COLO668 (cell line): Measurements from ENCODE around the gene ALOXE3.
A peak's percentile ranks its signal among the peaks of the same experiment; 100 is the strongest.

Experiments
- DNase-seq: peaks from one replicate; lab custom pipeline; 2025; ENCODE audit not compliant: unreplicated experiment; lab: John Stamatoyannopoulos, UW

Gene ALOXE3

GRCh38 chr17:8117980-8118768 is at the start of gene ALOXE3:
Gene ALOXE3 (minus strand): TSS chr17:8118514. CDS start chr17:8117990, 524 bp downstream.
- DNase-seq = peak; percentile 17

- DNase-seq = no peak
These were observed 49.2 kb upstream of the ALOXE3 start for GRCh38 chr17:8167526-8167925.

- no peak for DNase-seq
These were observed 48.4 kb upstream of the ALOXE3 start for GRCh38 chr17:8166731-8167130.

- DNase-seq = no peak
These were observed 46.5 kb upstream of the ALOXE3 start for GRCh38 chr17:8164815-8165131.

- DNase-seq = peak; percentile 56
These were observed 45.9 kb upstream of the ALOXE3 start for GRCh38 chr17:8163978-8164814.

GRCh38 chr17:8162997-8163977 is 45.0 kb upstream of the ALOXE3 start:
- no peak for DNase-seq

GRCh38 chr17:8162233-8162996 is 44.1 kb upstream of the ALOXE3 start, which contains the start of gene VAMP2:
Gene VAMP2 (minus strand): TSS chr17:8162948. CDS start chr17:8162879, 69 bp downstream.
- peak; percentile 69 for DNase-seq

- peak; percentile 12 for DNase-seq
These were observed 43.2 kb upstream of the ALOXE3 start for GRCh38 chr17:8161289-8162232.

- no peak for DNase-seq
These were observed 42.5 kb upstream of the ALOXE3 start for GRCh38 chr17:8160741-8161221.

GRCh38 chr17:8160224-8160577 is 41.9 kb upstream of the ALOXE3 start:
- no peak for DNase-seq

GRCh38 chr17:8159459-8160223 is 41.3 kb upstream of the ALOXE3 start:
- DNase-seq = no peak

GRCh38 chr17:8159032-8159400 is 40.7 kb upstream of the ALOXE3 start:
- DNase-seq = no peak

- peak; percentile 76 for DNase-seq
These were observed 40.1 kb upstream of the ALOXE3 start for GRCh38 chr17:8158267-8159031.

GRCh38 chr17:8156246-8156992 is 38.1 kb upstream of the ALOXE3 start:
- DNase-seq = peak; percentile 98

- DNase-seq = no peak
These were observed 37.6 kb upstream of the ALOXE3 start for GRCh38 chr17:8155996-8156245.

- DNase-seq = no peak
These were observed 37.1 kb upstream of the ALOXE3 start for GRCh38 chr17:8155231-8155995.
